ENCODE measurements around the gene CDH22. TPM values are rescaled to one million over a fixed set of nuclear protein-coding genes. Genes with fewer than 3 reads are reported as not detected.

Gene CDH22
- total RNA-seq, 3 donors from 2014 or later: 0.15 to 0.66 (median 0.16) TPM

DNA sequence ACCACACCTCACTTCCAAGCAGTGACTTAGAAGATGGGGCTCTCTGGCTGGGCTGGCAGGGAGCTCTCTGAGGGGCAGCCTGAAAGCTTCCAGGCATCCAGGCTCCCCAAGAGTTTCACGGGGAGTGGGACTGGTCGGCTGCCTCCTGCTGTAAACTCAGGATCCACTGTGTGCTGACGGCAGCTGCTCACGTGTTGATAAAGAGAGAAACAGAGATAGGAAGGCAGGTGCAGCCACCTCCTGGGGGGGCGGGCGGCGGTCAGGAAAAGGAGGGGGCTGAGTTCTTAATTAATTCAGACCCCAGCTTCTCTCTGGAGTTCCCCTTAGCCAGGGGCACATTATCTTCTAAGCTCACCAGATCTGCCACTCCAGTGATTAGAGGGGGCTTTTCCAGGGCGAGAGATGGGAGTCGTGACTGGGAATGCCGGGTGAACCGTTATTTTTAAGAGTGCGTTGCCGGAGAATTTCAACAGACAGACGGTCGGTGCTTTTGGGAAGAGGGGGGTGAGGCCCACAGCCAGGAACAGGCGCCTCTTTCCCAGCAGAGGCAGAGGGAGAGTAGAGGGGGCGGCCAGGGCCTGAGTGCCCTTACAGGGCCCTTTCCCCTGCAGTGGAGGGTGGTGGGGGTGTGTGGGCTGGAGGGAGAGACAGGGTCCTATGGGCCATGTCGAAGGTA lies 119.3 kb downstream of the CDH22 start:
- Histone ChIP-seq H3K27ac (no peak overlapping the region), H3K36me3 (no peaks in the 10 kb centered on the region), H3K9me3 (no peaks in the 10 kb centered on the region), H3K4me1 (no peaks in the 10 kb centered on the region), H3K27me3 (no peaks in the 10 kb centered on the region), H3K4me3 (no peak overlapping the region)
- no peak for TF ChIP-seq POLR2AphosphoS5 (IDR thresholded peaks at IDR 0.05)
- TF ChIP-seq, protein P1, sequence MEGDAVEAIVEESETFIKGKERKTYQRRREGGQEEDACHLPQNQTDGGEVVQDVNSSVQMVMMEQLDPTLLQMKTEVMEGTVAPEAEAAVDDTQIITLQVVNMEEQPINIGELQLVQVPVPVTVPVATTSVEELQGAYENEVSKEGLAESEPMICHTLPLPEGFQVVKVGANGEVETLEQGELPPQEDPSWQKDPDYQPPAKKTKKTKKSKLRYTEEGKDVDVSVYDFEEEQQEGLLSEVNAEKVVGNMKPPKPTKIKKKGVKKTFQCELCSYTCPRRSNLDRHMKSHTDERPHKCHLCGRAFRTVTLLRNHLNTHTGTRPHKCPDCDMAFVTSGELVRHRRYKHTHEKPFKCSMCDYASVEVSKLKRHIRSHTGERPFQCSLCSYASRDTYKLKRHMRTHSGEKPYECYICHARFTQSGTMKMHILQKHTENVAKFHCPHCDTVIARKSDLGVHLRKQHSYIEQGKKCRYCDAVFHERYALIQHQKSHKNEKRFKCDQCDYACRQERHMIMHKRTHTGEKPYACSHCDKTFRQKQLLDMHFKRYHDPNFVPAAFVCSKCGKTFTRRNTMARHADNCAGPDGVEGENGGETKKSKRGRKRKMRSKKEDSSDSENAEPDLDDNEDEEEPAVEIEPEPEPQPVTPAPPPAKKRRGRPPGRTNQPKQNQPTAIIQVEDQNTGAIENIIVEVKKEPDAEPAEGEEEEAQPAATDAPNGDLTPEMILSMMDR (IDR thresholded peaks at IDR 0.05): no peak
- no peak for TF ChIP-seq POLR2A (IDR thresholded peaks at IDR 0.05)
- DNase-seq (ENCODE audit: low spot score in 2 of 2): no peak
- intact Hi-C loops (cut with DNase I; ENCODE audit: low total_unique reads): no loop called here

DNA sequence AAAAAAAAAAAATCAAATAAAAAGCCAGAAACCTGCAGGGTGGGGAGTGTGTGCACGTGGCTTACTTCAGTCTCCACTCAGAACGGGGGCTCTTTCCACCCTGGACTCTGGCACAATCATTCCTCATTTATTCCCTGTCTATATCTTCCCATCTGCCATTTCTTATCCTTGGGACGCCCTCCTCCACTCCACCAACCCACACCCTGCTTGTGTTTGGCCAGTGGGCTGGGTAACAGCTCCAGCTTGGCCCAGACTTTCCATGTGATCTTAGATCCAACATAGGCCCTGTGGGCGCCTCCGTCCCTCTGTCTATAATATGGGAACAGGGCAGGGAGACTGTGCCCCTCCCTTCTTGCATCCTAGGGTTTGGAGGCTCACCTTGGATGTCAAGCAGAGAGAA lies 122.1 kb downstream of the CDH22 start:
- no peak for TF ChIP-seq POLR2AphosphoS5 (IDR thresholded peaks at IDR 0.05)
- no peak for TF ChIP-seq POLR2A (IDR thresholded peaks at IDR 0.05)
- TF ChIP-seq, protein P1 (IDR thresholded peaks at IDR 0.05): no peak

DNA sequence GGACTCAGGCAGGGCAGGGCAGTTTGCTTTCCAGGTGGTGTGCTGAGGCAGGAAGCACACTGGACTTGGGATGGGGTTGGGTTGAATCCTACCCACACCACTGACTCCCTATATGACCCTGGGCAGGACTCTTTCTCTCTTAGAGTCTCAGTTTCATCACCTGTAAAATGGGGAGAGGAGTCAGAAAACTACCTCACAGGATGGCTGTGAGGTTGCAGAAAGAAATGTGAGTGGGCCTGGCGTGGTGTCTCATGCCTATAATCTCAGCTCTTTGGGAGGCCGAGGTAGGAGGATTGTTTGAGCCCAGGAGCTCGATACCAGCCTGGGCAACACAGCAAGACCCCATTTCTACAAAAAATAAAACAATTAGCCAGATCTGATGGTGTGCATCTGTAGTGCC lies 122.9 kb downstream of the CDH22 start:
- H3K9me3 ChIP-seq: no peaks in the 10 kb centered on the region
- no peaks in the 10 kb centered on the region for H3K4me1 ChIP-seq
- no peak overlapping the region for H3K27ac ChIP-seq
- intact Hi-C loops (cut with DNase I; ENCODE audit: low total_unique reads): no loop called here
- no peak for DNase-seq (ENCODE audit: low spot score in 2 of 2)
- no peak overlapping the region for H3K4me3 ChIP-seq
- no peaks in the 10 kb centered on the region for H3K36me3 ChIP-seq
- peaks cover 0 to 6% of the 10 kb centered on the region in 2 donors for H3K27me3 ChIP-seq
- TF ChIP-seq, protein P1 (IDR thresholded peaks at IDR 0.05): no peak
- TF ChIP-seq POLR2AphosphoS5 (IDR thresholded peaks at IDR 0.05) (no peak), POLR2A (IDR thresholded peaks at IDR 0.05) (no peak)

More for the DNA sequence above, 122.1 kb downstream of the CDH22 start:
- no peaks in the 10 kb centered on the region for H3K36me3 ChIP-seq
- no peaks in the 10 kb centered on the region for H3K9me3 ChIP-seq
- H3K4me1 ChIP-seq: no peaks in the 10 kb centered on the region
- no peak overlapping the region for H3K27ac ChIP-seq
- intact Hi-C loops (cut with DNase I; ENCODE audit: low total_unique reads): no loop called here
- no peak overlapping the region for H3K4me3 ChIP-seq
- H3K27me3 ChIP-seq: peaks cover 0 to 6% of the 10 kb centered on the region in 2 donors
- DNase-seq (ENCODE audit: low spot score in 2 of 2): no peak

DNA sequence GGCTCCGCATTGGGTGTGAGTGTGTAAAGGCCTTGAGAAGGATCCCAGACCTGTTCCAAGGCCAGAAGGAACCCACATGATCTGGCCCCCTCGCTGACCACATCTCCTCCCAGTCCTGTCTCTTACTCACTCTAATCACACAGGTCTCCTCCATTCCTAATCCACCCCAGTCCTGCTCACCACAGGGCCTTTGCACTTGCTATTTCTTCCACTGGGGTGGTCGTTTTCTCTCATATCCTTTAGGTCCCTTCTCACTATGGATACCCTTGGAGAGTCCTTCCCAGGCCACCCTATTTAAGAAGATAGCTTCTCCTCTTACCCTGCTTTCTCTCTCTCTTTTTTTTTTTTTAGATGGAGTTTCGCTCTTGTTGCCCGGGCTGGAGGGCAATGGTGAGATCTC lies 124.5 kb downstream of the CDH22 start:
- intact Hi-C loops (cut with DNase I; ENCODE audit: low total_unique reads): no loop called here
- no peak overlapping the region for H3K4me3 ChIP-seq
- no peak for TF ChIP-seq POLR2AphosphoS5 (IDR thresholded peaks at IDR 0.05)
- TF ChIP-seq, protein P1 (IDR thresholded peaks at IDR 0.05): no peak
- TF ChIP-seq POLR2A (IDR thresholded peaks at IDR 0.05): no peak
- peaks cover 0 to 9% of the 10 kb centered on the region in 2 donors for H3K27me3 ChIP-seq
- H3K4me1 ChIP-seq: no peaks in the 10 kb centered on the region
- no peak overlapping the region for H3K27ac ChIP-seq
- H3K36me3 ChIP-seq: no peaks in the 10 kb centered on the region
- H3K9me3 ChIP-seq: no peaks in the 10 kb centered on the region
- no peak for DNase-seq (ENCODE audit: low spot score in 2 of 2)

DNA sequence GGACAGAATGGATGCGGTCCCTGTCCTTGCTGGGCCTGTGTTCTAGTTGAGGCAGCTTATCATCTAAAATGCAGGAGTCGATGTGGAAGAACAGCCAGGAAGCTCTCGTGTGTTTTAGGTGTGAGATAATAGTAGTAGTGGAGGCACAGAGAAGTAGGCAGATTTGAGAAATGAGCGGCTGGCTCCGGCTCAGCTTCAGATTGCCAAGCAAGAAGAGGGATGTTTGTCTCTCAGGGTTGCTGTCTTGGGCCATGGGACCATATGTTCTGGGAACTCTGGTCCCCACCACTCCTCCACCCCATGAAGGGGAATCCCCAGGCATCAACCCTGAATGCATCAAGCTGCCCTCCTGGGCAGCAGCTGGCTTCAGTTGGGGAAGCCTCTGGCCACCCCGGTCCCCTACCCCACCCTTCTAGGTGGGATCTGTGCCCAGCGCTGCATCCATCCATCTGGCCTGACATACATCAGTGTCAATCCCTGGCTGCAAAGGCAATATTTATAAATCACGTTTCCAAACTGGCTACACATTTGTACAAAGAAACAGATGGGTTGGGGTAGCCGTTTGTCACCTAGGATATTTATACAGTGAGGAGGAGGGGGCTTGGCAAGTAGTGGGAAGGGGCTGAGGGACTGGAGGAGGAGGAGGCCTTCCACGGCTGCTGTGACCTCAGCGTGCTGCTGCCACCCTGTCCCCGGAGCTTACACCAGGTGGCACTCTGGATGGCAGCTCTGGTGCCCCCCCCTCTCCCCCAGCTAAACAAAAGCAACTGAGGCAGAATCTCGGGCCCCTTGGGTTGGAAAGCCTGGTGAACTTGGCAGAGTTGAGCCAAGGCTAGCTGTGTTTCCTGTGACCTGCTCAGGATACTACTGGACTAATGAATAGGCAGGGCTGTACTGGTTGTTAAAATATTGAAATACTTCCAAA lies 125.8 kb downstream of the CDH22 start:
- TF ChIP-seq POLR2A (IDR thresholded peaks at IDR 0.05) (no peak), POLR2AphosphoS5 (IDR thresholded peaks at IDR 0.05) (no peak)
- TF ChIP-seq, protein P1 (IDR thresholded peaks at IDR 0.05): no peak
- Histone ChIP-seq H3K27me3 (peaks cover 0 to 9% of the 10 kb centered on the region in 2 donors), H3K36me3 (no peaks in the 10 kb centered on the region)

More for the DNA sequence above, 125.8 kb downstream of the CDH22 start:
- H3K27ac ChIP-seq: no peak overlapping the region
- H3K4me3 ChIP-seq: no peak overlapping the region
- DNase-seq (ENCODE audit: low spot score in 2 of 2): no peak
- intact Hi-C loops (cut with DNase I; ENCODE audit: low total_unique reads): no loop called here
- no peaks in the 10 kb centered on the region for H3K4me1 ChIP-seq
- H3K9me3 ChIP-seq: no peaks in the 10 kb centered on the region
